Stimulated activated CD8-positive, alpha-beta memory T cell treated with anti-CD3 and anti-CD28 coated beads, Interleukin-4, amount 100 ng/mL, for 48 hours (primary cell): ENCODE data around the gene SUN5.
A peak's percentile ranks its signal among the peaks of the same experiment; 100 is the strongest.

Experiments used
- DNase-seq: peaks from one replicate; pipeline ENCODE4 v3.0.0-alpha.2; 2020

The SUN5 gene

GRCh38 chr20:32991792-32992641, 12.2 kb downstream of the SUN5 start:
- DNase-seq: no peak

GRCh38 chr20:32991383-32991782, 12.8 kb downstream of the SUN5 start:
- no peak for DNase-seq

GRCh38 chr20:32990426-32990825, 13.8 kb downstream of the SUN5 start:
- DNase-seq: no peak

GRCh38 chr20:32989507-32990283, 14.5 kb downstream of the SUN5 start:
- DNase-seq: no peak

GRCh38 chr20:32988008-32988407, 16.2 kb downstream of the SUN5 start:
- DNase-seq: no peak

GRCh38 chr20:32987044-32987825, 17.0 kb downstream of the SUN5 start:
- DNase-seq: no peak

- no peak for DNase-seq
Observed at GRCh38 chr20:32986331-32986966, 17.8 kb downstream of the SUN5 start.

GRCh38 chr20:32985596-32985995, 18.6 kb downstream of the SUN5 start:
- DNase-seq: no peak

- no peak for DNase-seq
Observed at GRCh38 chr20:32984631-32985354, 19.4 kb downstream of the SUN5 start.

GRCh38 chr20:32984196-32984595, 20.0 kb downstream of the SUN5 start:
- DNase-seq: no peak

GRCh38 chr20:32983459-32984112, 20.6 kb downstream of the SUN5 start:
- DNase-seq: no peak

GRCh38 chr20:32982617-32983458, 21.4 kb downstream of the SUN5 start:
- DNase-seq: no peak

GRCh38 chr20:32980990-32981389, 23.2 kb downstream of the SUN5 start:
- DNase-seq: no peak

- DNase-seq: no peak
Observed at GRCh38 chr20:32980131-32980941, 23.9 kb downstream of the SUN5 start.

GRCh38 chr20:32979201-32979998, 24.8 kb downstream of the SUN5 start:
- DNase-seq: no peak

GRCh38 chr20:32978009-32978335, 26.3 kb downstream of the SUN5 start:
- DNase-seq: no peak

GRCh38 chr20:32977281-32978008, 26.8 kb downstream of the SUN5 start:
- DNase-seq: no peak

GRCh38 chr20:32976746-32977145, 27.5 kb downstream of the SUN5 start:
- DNase-seq: peak; percentile 29
